HG03439 (cell line): ENCODE data around the gene WDR64.
"Not testable (repeated sequence)": the region's sequence is repeated elsewhere in the genome, so short reads cannot be mapped to it uniquely, and the experiment has no call there.

Experiments used
- ATAC-seq: cut with Tn5 transposase; IDR thresholded peaks from one replicate; pipeline ENCODE4 v1.9.1; 2021; ENCODE audit warnings: mild to moderate bottlenecking, moderate library complexity; ENCODE audit not compliant: unreplicated experiment

WDR64 gene

DNA sequence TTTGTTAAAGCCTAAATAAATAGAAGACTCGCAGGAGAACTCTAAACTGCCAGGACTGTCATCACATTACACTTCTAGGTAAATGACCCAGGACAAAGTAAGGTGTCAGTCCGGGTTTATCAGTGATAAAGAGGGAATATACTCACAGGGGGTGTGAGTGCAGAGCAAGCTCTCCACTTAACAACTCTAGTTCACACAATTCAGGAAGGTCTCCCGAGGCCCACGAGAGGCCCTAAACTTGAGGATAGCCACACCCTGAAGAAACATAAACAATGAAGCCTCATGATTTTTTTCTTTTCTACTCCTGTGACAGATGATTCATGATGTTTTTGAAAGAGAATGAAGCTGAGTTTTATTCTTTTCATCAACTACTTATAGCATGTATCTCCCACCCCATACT, 130.3 kb downstream of the WDR64 start:
- no peak for ATAC-seq

DNA sequence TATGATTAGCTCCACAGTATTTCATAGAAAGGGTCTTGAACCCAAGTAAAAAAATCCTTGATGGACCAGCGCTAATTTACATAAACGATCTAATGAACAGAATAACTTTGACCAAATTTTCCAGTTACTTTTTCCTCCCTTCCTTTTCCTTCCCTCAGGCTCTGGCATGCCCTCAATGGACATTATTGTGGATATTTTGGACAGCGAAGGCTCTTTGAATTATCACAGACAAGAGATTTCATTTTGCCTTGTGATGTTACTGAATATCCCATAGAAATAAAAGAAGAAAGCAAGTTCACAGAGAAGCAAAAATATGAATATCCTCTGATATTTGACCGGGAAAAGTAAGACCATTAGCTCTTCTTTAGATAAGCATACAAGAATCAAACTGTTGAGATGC, 135.6 kb downstream of the WDR64 start:
- no peak for ATAC-seq

DNA sequence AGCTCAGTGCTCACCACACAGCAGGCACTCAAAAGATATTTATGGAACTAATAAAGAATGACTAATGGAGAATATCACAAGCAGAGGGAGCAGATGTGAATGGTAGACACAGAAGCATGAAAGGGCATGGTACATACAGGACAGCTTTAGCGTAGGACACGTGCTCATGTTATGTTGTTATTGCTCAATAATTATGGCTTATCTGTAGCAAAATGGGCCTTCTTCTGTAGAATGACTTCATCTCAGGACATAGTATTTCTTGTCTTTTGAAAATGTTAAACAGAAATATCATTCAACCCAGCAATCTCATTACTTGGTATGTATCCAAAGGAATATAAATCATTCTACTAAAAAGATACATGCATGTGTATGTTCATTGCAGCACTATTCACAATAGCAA, 137.0 kb downstream of the WDR64 start:
- ATAC-seq, result no peak

DNA sequence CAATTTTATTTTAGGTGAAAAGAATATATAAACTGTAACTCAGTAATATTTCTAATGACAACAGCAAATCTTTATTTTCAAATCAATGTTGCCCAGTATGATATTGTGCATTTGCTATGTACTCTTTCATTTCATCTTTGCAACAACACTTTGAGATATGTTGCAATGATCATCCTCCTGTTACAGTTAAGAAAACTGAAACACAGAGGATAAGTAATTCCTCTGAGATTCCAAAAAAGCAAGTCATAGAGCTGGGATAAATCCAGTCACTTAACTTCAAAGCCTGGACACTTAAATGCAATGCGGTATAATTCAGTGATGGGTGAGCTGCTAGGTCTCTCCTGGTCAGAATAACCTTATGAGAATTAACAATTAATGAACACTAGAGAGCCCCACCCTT, 147.3 kb downstream of the WDR64 start:
- ATAC-seq, result no peak

GRCh38 chr1:241800640-241801039, 148.6 kb downstream of the WDR64 start:
- ATAC-seq, result no peak

- ATAC-seq, result no peak
These were observed 150.8 kb downstream of the WDR64 start for GRCh38 chr1:241802863-241803262.

- not testable (repeated sequence) for ATAC-seq
These were observed 152.6 kb downstream of the WDR64 start for GRCh38 chr1:241804706-241805105.

DNA sequence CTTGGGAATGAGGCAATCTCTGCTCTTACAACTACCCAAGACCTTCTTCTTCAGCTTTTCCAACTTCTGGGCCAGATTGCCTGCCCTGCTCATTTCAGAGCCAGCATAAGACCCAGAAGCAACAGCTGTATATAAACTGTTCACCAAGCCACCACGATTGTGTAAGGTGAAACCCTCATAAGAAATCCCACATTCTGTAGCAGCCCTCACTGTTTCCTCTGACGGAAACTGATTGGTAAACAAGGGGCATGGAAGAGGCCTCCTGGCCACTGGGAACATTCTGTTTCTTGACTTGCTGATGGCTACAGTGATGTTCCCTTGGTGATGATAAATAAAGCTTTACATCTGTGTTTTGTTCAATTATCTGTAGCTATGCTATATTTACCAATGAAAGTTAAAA, 156.2 kb downstream of the WDR64 start:
- ATAC-seq, result no peak

GRCh38 chr1:241810769-241811405, 158.8 kb downstream of the WDR64 start:
- peak; percentile 57 for ATAC-seq

- no peak for ATAC-seq
These were observed 161.8 kb downstream of the WDR64 start for GRCh38 chr1:241813768-241814320.

DNA sequence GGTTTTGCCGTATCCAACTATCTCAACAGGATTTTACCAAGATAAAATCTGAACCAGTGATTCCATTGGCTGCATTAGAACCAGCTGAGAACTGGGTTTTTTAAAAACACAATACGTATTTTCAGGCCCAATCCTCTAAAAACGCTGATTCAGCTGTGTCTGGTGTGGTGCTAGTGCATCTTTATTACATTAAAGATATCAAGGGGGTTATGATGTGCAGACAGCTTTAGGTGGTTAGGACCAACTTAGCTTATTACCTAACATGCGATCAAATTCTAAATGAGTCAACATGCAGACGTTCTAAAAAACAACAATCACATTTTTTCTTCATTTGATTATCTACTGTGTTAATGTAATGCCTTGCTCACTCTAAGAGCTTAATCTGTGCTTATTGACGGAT, 163.9 kb downstream of the WDR64 start:
- ATAC-seq, result no peak

DNA sequence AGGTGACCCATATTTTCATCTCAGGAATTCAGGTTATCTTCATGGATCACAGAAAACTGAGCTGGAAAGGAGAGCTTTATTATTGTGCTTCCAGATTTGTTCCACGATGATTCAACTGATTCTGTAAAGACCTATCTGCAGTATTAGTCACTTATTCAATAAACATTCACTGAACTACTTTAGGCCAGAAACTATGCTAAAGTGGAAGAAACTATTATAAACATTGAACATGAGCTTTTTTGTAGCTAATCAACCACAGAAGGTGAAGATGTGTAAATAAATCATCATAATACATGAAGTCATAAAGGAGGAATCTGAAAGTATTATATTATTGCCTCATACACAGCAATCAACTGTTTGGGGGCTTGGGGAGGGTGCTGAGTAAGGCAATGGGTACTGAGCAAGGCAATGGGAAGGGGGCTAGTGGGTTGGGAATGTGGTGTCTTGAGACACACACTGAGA, 165.3 kb downstream of the WDR64 start:
- ATAC-seq, result no peak

DNA sequence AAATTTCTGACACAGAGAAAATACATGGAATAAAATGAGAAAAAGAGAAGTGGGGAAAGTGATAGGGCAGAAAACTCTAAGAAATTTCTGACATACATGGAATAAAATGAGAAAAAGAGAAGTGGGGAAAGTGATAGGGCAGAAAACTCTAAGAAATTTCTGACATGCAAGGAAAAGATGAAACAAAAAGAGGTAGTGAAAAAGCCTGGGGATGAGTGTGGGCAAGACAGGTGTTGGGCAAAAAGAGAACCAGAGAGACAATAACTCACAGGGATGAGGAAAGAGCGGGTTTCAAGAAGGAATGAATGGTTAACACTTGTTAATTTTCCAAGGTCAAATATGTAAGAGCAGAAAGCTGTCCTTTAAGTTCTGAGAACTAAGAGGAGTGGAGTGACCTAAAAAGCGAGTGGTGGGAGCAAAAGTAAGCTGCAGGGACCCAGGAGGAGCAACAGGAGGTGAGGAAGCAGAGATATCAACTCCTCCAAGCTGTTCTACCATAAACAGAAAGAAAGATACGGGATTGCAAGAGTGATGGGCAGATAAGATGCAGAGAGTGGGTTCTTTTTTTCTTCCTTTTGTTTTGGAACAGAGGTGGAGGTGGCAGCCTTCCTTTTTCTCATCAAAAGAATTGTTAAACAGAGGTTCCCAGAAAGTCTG, 166.0 kb downstream of the WDR64 start:
- no peak for ATAC-seq

DNA sequence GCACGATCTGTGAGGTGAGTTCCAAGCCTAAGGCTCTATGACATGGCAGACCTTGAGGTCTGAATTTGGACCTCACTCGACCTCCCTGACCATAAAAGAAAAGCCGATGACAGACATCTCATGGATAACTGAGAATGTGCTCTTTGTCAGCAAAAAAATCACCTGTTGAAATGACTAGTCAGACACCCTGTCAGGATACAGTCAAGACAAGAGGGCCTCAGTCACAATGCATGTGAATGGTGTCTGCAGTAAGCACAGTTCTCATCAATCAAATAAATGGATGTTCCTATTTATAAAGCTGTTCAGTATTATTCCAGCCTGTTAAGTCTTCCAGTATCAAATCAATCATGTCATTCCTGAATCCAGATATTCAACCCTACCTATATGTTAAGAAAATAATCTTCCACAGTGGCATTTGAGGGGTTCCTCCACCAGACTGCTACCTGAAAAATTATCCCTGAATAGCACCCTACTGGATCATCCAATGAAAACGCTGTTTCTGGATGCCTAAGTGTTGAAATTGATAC, 167.3 kb downstream of the WDR64 start:
- ATAC-seq, result no peak

DNA sequence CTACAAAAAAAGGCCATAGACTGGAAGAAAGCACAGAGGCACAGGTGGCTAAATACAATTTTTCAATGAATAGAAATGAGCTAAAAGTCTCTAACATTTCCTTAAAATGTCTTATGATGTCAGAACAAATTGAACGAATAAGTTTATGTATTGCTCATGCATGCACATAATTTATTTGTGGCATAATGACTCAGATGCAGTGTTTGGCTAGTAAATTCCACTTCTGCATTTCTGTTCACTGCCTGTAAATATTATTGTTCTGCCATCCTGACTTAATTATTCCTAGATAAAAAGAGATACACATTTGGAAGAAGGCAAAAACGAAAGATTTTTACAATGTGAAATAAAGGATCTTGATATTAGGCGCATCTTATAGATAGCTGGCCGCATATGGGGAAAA, 169.3 kb downstream of the WDR64 start:
- no peak for ATAC-seq

GRCh38 chr1:241822846-241823245, 170.8 kb downstream of the WDR64 start:
- ATAC-seq, result no peak

- ATAC-seq, result no peak
These were observed 171.8 kb downstream of the WDR64 start for GRCh38 chr1:241823925-241824324.

GRCh38 chr1:241825581-241825980, 173.5 kb downstream of the WDR64 start:
- no peak for ATAC-seq

- ATAC-seq, result not testable (repeated sequence)
These were observed 174.5 kb downstream of the WDR64 start for GRCh38 chr1:241826613-241827012.

DNA sequence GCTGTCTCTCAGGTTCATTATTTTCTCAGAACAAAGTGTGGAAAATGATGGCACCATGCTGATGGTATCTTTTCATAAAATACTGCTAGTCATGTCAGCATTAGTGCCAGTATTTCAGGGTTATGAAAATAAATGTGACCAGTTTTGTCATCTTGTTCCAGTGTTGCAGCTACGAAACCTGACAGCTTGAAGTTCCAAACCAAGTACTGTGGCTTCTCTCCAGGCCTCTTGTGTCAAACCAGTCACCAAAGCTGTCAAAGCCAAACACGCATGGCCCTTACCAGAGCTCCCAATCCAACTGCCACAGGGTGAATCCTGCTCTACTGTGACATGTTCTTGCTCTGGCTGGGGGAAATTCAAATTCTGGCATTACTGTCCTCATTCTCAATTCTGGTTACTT, 175.2 kb downstream of the WDR64 start:
- no peak for ATAC-seq

- no peak for ATAC-seq
These were observed 176.5 kb downstream of the WDR64 start for GRCh38 chr1:241828463-241829021.

- no peak for ATAC-seq
These were observed 177.4 kb downstream of the WDR64 start for GRCh38 chr1:241829468-241829867.
